ENCODE results near the gene HELLS.

GRCh38 chr10:94524146-94524545 lies 21.4 kb upstream of the HELLS start:
- no peak for TF ChIP-seq CTCF (conservative IDR thresholded peaks at IDR 0.05; ENCODE audit: low read depth, low read length)
- TF ChIP-seq RCOR1 (IDR thresholded peaks at IDR 0.05; ENCODE audit: insufficient replicate concordance, low read length) = no peak
- no peak for TF ChIP-seq POLR2A (IDR thresholded peaks at IDR 0.05; ENCODE audit: low read depth, low read length)
- peak; percentile 49; the same call in 1 of the 2 replicates for TF ChIP-seq USF2 (IDR thresholded peaks at IDR 0.05; ENCODE audit: low read depth, low read length)
- no peak for TF ChIP-seq RAD21 (IDR thresholded peaks at IDR 0.05; ENCODE audit: low read length)
- no peak for TF ChIP-seq FOS (IDR thresholded peaks at IDR 0.05; ENCODE audit: low read depth, low read length)
- no peak for TF ChIP-seq MAZ (IDR thresholded peaks at IDR 0.05; ENCODE audit: borderline replicate concordance, low read depth, low read length)
- TF ChIP-seq SMC3 (IDR thresholded peaks at IDR 0.05; ENCODE audit: low read depth, low read length) = no peak
- TF ChIP-seq MAFK (IDR thresholded peaks at IDR 0.05; ENCODE audit: low read depth, low read length) = no peak
- no peak for TF ChIP-seq BHLHE40 (IDR thresholded peaks at IDR 0.05; ENCODE audit: low read depth, low read length)
- no peak for TF ChIP-seq ELK1 (IDR thresholded peaks at IDR 0.05; ENCODE audit: borderline replicate concordance, low read depth, low read length)
- no peak for TF ChIP-seq CHD1 (IDR thresholded peaks at IDR 0.05; ENCODE audit: low read depth, low read length)
- no peak for TF ChIP-seq MXI1 (IDR thresholded peaks at IDR 0.05; ENCODE audit: borderline replicate concordance, low read depth, low read length)
- TF ChIP-seq CEBPB (IDR thresholded peaks at IDR 0.05; ENCODE audit: low read depth, low read length) = no peak

Data from IMR-90 (cell line).